ENCODE data around the gene PROZ.

The PROZ gene

GRCh38 chr13:113129921-113130750, 28.3 kb upstream of the PROZ start:
- Histone ChIP-seq H3K9me3 (ENCODE audit: control insufficient read depth, insufficient read depth, low read length) (no peaks in the 10 kb centered on the region), H3K4me1 (ENCODE audit: control insufficient read depth, insufficient read depth, low read length) (no peaks in the 10 kb centered on the region), H3K9ac (ENCODE audit: low read depth, low read length) (no peak overlapping the region), H3K27me3 (ENCODE audit: control insufficient read depth, insufficient read depth, low read length) (no peaks in the 10 kb centered on the region), H3K4me3 (ENCODE audit: low read depth, low read length) (no peak overlapping the region), H3K36me3 (ENCODE audit: control insufficient read depth, insufficient read depth, low read length) (no peaks in the 10 kb centered on the region), H3K27ac (ENCODE audit: low read depth, low read length) (no peak overlapping the region)

GRCh38 chr13:113135281-113135760, 23.1 kb upstream of the PROZ start:
- Histone ChIP-seq H3K27me3 (ENCODE audit: control insufficient read depth, insufficient read depth, low read length) (no peaks in the 10 kb centered on the region), H3K9me3 (ENCODE audit: control insufficient read depth, insufficient read depth, low read length) (no peaks in the 10 kb centered on the region), H3K4me1 (ENCODE audit: control insufficient read depth, insufficient read depth, low read length) (peaks cover 12% of the 10 kb centered on the region), H3K9ac (ENCODE audit: low read depth, low read length) (no peak overlapping the region), H3K36me3 (ENCODE audit: control insufficient read depth, insufficient read depth, low read length) (no peaks in the 10 kb centered on the region), H3K4me3 (ENCODE audit: low read depth, low read length) (no peak overlapping the region), H3K27ac (ENCODE audit: low read depth, low read length) (no peak overlapping the region)

- Histone ChIP-seq H3K27me3 (ENCODE audit: control insufficient read depth, insufficient read depth, low read length) (no peaks in the 10 kb centered on the region), H3K27ac (ENCODE audit: low read depth, low read length) (peak overlapping the region; percentile 58), H3K9me3 (ENCODE audit: control insufficient read depth, insufficient read depth, low read length) (no peaks in the 10 kb centered on the region), H3K4me3 (ENCODE audit: low read depth, low read length) (no peak overlapping the region), H3K4me1 (ENCODE audit: control insufficient read depth, insufficient read depth, low read length) (peaks cover 12% of the 10 kb centered on the region), H3K9ac (ENCODE audit: low read depth, low read length) (no peak overlapping the region), H3K36me3 (ENCODE audit: control insufficient read depth, insufficient read depth, low read length) (no peaks in the 10 kb centered on the region)
Observed at GRCh38 chr13:113137691-113138298, 20.7 kb upstream of the PROZ start.

- H3K4me3 ChIP-seq (ENCODE audit: low read depth, low read length): no peak overlapping the region
- no peaks in the 10 kb centered on the region for H3K36me3 ChIP-seq (ENCODE audit: control insufficient read depth, insufficient read depth, low read length)
- no peak overlapping the region for H3K27ac ChIP-seq (ENCODE audit: low read depth, low read length)
- peaks cover 12% of the 10 kb centered on the region for H3K4me1 ChIP-seq (ENCODE audit: control insufficient read depth, insufficient read depth, low read length)
- H3K9ac ChIP-seq (ENCODE audit: low read depth, low read length): no peak overlapping the region
- no peaks in the 10 kb centered on the region for H3K27me3 ChIP-seq (ENCODE audit: control insufficient read depth, insufficient read depth, low read length)
- H3K9me3 ChIP-seq (ENCODE audit: control insufficient read depth, insufficient read depth, low read length): no peaks in the 10 kb centered on the region
Observed at GRCh38 chr13:113138792-113139551, 19.5 kb upstream of the PROZ start.

GRCh38 chr13:113139577-113139976, 18.9 kb upstream of the PROZ start:
- H3K9me3 ChIP-seq (ENCODE audit: control insufficient read depth, insufficient read depth, low read length): no peaks in the 10 kb centered on the region
- no peaks in the 10 kb centered on the region for H3K27me3 ChIP-seq (ENCODE audit: control insufficient read depth, insufficient read depth, low read length)
- no peaks in the 10 kb centered on the region for H3K36me3 ChIP-seq (ENCODE audit: control insufficient read depth, insufficient read depth, low read length)
- no peak overlapping the region for H3K4me3 ChIP-seq (ENCODE audit: low read depth, low read length)
- H3K9ac ChIP-seq (ENCODE audit: low read depth, low read length): no peak overlapping the region
- peaks cover 12% of the 10 kb centered on the region for H3K4me1 ChIP-seq (ENCODE audit: control insufficient read depth, insufficient read depth, low read length)
- no peak overlapping the region for H3K27ac ChIP-seq (ENCODE audit: low read depth, low read length)

GRCh38 chr13:113140677-113141600, 17.5 kb upstream of the PROZ start:
- Histone ChIP-seq H3K9me3 (ENCODE audit: control insufficient read depth, insufficient read depth, low read length) (no peaks in the 10 kb centered on the region), H3K9ac (ENCODE audit: low read depth, low read length) (no peak overlapping the region), H3K4me3 (ENCODE audit: low read depth, low read length) (no peak overlapping the region), H3K36me3 (ENCODE audit: control insufficient read depth, insufficient read depth, low read length) (no peaks in the 10 kb centered on the region), H3K27ac (ENCODE audit: low read depth, low read length) (no peak overlapping the region), H3K4me1 (ENCODE audit: control insufficient read depth, insufficient read depth, low read length) (peaks cover 12% of the 10 kb centered on the region), H3K27me3 (ENCODE audit: control insufficient read depth, insufficient read depth, low read length) (no peaks in the 10 kb centered on the region)

- Histone ChIP-seq H3K27me3 (ENCODE audit: control insufficient read depth, insufficient read depth, low read length) (no peaks in the 10 kb centered on the region), H3K27ac (ENCODE audit: low read depth, low read length) (no peak overlapping the region), H3K9me3 (ENCODE audit: control insufficient read depth, insufficient read depth, low read length) (no peaks in the 10 kb centered on the region), H3K4me1 (ENCODE audit: control insufficient read depth, insufficient read depth, low read length) (peaks cover 12% of the 10 kb centered on the region), H3K4me3 (ENCODE audit: low read depth, low read length) (no peak overlapping the region), H3K36me3 (ENCODE audit: control insufficient read depth, insufficient read depth, low read length) (no peaks in the 10 kb centered on the region), H3K9ac (ENCODE audit: low read depth, low read length) (no peak overlapping the region)
Observed at GRCh38 chr13:113141601-113141970, 16.9 kb upstream of the PROZ start.

- Histone ChIP-seq H3K27ac (ENCODE audit: low read depth, low read length) (no peak overlapping the region), H3K27me3 (ENCODE audit: control insufficient read depth, insufficient read depth, low read length) (no peaks in the 10 kb centered on the region), H3K9ac (ENCODE audit: low read depth, low read length) (no peak overlapping the region), H3K9me3 (ENCODE audit: control insufficient read depth, insufficient read depth, low read length) (no peaks in the 10 kb centered on the region), H3K4me1 (ENCODE audit: control insufficient read depth, insufficient read depth, low read length) (peaks cover 5% of the 10 kb centered on the region), H3K4me3 (ENCODE audit: low read depth, low read length) (no peak overlapping the region), H3K36me3 (ENCODE audit: control insufficient read depth, insufficient read depth, low read length) (no peaks in the 10 kb centered on the region)
Observed at GRCh38 chr13:113142876-113143275, 15.6 kb upstream of the PROZ start.

GRCh38 chr13:113143466-113144254, 14.8 kb upstream of the PROZ start:
- no peaks in the 10 kb centered on the region for H3K4me1 ChIP-seq (ENCODE audit: control insufficient read depth, insufficient read depth, low read length)
- H3K36me3 ChIP-seq (ENCODE audit: control insufficient read depth, insufficient read depth, low read length): no peaks in the 10 kb centered on the region
- H3K4me3 ChIP-seq (ENCODE audit: low read depth, low read length): no peak overlapping the region
- H3K9ac ChIP-seq (ENCODE audit: low read depth, low read length): no peak overlapping the region
- no peaks in the 10 kb centered on the region for H3K9me3 ChIP-seq (ENCODE audit: control insufficient read depth, insufficient read depth, low read length)
- no peak overlapping the region for H3K27ac ChIP-seq (ENCODE audit: low read depth, low read length)
- no peaks in the 10 kb centered on the region for H3K27me3 ChIP-seq (ENCODE audit: control insufficient read depth, insufficient read depth, low read length)

GRCh38 chr13:113144255-113144629, 14.2 kb upstream of the PROZ start:
- Histone ChIP-seq H3K9ac (ENCODE audit: low read depth, low read length) (no peak overlapping the region), H3K27me3 (ENCODE audit: control insufficient read depth, insufficient read depth, low read length) (no peaks in the 10 kb centered on the region), H3K4me3 (ENCODE audit: low read depth, low read length) (no peak overlapping the region), H3K27ac (ENCODE audit: low read depth, low read length) (no peak overlapping the region), H3K36me3 (ENCODE audit: control insufficient read depth, insufficient read depth, low read length) (no peaks in the 10 kb centered on the region), H3K4me1 (ENCODE audit: control insufficient read depth, insufficient read depth, low read length) (no peaks in the 10 kb centered on the region), H3K9me3 (ENCODE audit: control insufficient read depth, insufficient read depth, low read length) (no peaks in the 10 kb centered on the region)
